Measurements from ENCODE around the gene GIGYF1.
A peak's percentile ranks its signal among the peaks of the same experiment; 100 is the strongest.

Gene GIGYF1

DNA sequence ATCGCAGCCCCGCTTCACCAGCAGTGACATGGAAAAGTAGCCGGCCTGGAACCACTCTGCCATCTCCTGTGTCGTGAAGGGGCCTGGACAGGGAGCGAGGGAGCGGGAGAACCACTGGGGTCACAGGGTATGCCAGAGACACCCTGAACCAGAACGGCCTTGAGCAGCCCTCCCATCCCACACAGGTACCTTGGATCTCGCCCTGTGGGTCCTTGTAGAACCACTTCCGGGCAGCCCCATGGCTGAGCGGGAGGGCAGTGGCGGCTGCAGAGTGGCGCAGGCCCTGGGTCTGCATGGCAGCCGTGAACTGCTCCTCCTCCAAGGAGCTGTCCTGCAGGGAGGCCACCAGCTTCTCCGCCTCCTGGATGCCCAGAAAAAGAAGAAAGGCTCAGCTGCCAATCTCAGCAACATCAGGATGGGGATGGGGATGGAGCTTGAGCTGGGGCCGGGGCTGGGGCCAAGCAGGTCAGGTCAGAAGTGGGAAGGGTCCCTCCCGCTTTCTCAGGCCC is 9.5 kb downstream of the GIGYF1 start:
- no peak for DNase-seq

DNA sequence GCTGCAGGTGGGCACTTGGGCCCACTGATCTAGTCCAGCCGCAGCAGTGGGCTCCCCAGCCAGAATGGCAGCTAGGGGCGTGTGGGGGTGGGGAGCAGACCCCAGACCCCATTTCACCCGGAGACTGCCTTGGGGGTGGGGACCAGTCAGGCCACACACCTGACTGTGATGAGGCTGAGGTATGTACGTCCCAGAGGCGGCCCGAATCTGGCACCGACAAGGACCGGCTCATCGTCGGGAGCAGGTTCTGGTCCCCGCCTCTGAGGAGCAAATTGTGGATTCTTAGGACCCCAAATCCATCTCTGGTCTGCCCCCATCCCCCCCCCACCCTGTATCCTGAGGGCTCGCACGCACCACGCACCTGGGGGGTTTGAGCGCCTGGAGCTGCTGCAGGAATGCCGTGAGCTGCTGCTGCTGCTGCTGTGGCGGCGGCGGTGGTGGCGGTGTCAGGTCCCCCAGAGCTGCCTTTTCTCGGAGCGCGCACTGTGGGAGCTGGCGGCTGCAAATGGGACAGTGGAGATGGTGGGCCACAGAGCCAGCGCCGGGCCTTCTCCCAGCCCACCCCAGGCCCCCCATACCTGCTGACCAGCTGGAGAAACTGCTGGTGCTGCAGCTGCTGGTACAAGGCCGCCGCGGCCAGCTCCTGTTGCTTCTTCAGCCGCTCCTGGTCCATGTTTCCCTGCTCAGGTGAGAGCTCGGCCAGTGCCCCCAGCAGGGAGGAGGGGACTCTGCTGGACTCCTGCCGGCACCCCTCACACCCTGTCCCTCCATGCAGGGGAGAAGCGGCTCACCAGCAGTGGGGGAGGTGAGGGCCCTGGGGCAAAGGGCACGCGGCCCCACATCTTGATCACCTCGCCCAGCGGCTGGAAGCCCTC is 10.2 kb downstream of the GIGYF1 start:
- no peak for DNase-seq

DNA sequence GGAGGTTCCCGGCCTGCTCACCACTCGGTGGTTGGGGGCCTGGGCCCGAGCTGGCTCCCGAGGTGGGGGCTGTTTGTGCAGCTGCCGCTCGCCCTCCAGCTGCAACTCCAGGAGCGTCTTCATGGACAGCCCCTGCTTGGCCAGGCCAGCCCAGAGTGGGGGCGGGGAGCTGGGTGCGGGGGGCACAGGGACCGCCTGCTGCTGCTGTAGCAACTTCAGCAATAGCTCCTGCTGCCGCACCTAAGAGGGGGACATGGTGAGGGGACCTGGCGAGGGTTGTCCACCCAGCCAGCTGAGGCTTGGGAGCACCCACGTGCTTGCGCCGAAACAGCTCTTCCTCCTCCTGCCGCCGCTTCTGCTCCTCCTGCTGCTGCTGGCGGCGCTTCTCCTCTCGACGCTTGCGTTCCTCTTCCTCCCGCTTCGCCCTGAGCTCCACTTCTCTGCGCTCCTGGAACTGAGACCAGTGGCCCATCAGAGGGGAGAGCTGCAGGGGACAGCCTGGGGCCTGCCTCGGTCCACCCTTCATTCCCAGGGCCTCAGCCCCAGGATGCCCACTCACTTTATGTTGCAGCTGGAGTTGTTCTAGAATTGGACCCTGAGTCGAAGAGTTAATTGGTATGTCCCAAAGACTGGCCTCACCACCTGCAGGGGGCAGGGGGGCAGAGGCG is 10.9 kb downstream of the GIGYF1 start:
- DNase-seq: no peak

DNA sequence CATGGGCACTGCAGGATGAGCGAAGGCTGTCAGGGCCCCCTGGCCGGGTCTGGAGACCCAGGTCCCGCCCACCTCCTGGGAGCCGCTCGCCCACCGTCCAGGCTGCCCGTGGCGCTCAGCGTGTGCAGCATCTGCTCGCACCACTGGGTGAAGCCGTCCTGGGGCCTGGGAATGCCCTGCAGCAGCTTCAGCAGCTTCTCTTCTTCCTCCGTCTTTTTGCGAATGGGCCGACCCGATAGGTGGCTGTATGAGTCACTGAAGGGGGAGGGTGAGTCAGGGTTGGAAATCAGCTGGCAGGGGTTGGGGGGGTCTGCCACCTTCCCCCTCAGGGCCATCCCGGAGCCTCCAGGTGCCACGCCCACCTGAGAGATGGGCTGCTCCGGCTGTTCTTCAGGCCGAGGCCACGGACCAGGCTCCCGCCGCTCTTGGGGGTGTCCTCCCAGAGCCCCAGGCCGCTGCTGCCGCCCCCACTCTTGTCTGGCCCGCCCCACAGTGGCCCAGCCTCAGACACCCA is 11.8 kb downstream of the GIGYF1 start:
- no peak for DNase-seq

DNA sequence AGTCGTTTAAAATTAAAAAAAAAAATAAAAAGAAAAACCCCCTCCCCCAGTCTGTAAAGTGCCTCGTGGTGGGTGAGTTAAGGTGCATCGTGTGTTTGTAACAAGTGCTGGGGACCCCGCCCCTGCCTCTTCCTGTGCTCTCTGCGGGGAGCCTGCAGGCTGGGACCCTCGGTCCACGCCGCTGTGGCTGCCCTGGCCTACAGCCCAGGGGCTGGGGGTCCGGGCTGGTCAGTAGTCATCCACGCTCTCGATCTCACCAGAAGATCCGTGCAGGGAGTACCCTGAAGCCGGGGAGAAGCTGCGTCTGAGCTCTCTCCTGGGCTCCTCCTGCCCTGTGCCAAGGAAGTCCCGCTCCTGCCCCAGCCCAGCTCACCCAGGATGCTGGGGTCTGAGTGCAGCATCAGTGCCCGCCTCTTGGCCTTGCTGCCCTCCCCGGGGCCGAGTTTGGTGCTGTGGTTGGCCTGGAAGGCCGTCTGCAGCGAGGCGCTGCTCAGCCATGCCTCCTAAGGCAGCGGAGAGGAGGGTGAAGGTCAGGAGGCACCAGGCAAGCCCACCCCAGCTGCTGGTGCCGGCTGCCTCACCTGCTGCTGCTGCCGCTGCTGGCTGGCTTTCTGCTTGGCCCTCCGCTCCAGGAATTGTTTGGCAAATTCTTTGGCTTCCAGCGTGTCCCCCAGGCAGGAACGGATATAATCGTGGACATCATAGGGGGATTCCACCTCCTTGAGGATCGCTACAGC is 12.4 kb downstream of the GIGYF1 start:
- no peak for DNase-seq

DNA sequence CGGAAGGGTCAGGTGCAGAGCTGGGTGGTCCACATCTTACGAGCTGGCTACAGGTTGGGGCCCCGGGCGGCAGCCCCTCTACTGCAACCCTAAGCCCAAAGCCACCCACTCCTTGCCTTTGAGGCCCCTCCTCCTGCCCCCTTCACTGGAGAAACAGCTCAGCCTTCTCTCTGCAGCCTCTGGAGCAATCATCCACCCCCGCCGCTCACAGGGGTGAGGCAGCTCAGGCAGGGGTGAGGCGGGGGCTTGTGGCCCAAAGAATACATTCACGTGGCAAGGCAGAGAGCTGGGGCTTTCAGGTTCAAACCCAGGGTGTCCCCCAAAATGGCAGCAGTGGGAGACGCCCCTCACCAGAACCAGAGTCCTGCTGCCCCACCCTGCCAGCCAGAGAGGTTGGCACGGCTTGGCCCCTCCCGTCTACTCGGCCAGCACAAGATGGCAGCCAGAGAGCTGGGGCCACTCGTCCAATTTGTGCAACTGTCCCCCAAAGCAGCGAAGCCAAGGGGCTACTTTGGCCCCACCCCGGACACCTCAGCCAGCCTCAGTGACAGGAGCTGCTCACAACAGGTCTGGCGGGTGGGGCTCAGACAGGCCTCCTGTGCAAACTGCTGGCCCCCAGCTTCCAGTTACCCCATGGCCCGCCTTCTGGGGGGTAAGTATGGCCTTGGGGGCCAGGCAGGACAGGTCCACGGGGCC is 13.3 kb downstream of the GIGYF1 start:
- no peak for DNase-seq

DNA sequence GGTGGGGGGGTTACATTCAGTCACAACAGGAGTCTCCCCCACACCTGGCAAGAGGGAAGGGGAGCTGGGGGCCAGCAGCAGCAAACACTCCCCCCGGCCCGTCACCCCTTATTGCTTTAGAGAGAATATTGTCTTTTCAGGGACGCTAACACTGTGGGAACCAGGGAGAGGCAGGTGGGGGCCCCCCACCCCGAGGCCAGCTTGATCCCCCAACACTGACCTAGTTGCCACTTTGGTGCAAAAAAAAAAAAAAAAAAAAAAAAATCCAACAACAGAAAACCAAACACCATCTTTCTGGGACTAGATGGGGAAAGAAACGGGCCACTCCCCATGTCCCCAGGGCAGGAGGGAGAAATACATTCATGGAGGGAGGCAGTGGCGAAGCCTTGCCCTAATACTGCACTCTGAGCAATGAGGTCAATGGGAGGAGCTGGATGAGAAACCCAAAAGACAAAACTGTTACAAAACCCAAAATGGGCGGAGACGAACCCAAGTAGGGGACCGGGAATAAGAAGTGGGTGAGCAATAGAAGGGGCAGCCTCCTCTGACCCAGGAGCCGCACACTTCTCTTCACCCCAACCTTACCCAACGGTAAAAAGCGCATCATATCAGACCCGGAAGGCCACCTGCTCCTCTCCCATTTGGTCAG is 14.0 kb downstream of the GIGYF1 start:
- no peak for DNase-seq

DNA sequence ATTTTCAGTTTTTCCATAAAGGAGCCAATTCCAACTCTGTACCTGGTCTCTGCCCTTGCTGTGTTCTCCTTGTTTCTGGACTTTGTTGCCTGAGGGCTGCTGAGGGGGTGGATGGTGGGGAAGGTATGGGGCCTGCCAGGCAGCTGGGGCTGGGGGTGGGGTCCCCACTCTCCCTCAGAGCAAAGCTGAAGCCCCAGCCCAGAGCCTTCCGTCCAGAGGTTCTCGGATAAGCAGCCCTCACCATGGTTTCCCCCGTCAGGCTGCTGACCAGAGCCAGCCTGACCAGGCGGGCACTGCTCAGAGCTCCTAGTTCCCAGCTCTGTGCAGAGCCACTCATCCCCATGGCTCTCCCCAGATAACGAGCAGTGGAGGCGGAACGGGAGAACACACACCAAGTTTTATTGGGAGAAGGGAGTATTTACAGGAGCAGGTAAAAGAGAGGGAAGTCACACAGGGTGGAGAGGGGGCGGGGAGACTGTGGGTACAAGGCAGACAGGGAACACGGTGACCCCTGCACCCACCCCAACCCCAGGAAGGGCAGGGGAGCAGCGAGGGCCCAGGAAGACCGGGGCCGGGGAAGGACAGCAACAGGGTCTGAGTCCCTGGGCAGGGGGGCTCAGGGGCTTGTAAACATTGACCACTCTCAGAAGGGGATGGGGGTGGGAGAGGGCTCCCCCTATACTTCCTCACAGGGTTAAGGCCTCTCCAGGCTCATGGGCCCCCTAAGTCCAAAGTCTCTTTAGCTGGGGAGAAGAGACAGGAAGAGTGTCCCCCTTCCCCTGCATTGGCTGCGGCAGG is 14.7 kb downstream of the GIGYF1 start:
- no peak for DNase-seq

DNA sequence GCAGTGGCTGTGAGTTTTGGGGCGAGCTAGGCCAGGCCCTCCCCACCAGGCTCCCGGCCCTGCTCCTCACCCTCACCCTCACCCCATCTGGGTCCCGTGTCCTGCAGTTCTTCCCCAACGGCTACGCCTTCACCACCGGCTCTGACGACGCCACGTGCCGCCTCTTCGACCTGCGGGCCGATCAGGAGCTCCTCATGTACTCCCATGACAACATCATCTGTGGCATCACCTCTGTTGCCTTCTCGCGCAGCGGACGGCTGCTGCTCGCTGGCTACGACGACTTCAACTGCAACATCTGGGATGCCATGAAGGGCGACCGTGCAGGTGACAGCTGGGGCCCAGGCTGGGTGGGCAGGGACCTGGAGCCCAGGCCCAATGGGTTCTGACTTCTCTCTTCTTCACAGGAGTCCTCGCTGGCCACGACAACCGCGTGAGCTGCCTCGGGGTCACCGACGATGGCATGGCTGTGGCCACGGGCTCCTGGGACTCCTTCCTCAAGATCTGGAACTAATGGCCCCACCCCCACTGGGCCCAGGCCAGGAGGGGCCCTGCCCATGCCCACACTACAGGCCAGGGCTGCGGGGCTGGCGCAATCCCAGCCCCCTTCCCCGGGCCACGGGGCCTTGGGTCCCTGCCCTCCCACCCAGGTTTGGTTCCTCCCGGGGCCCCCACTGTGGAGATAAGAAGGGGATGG is 15.6 kb downstream of the GIGYF1 start:
- DNase-seq: no peak

DNA sequence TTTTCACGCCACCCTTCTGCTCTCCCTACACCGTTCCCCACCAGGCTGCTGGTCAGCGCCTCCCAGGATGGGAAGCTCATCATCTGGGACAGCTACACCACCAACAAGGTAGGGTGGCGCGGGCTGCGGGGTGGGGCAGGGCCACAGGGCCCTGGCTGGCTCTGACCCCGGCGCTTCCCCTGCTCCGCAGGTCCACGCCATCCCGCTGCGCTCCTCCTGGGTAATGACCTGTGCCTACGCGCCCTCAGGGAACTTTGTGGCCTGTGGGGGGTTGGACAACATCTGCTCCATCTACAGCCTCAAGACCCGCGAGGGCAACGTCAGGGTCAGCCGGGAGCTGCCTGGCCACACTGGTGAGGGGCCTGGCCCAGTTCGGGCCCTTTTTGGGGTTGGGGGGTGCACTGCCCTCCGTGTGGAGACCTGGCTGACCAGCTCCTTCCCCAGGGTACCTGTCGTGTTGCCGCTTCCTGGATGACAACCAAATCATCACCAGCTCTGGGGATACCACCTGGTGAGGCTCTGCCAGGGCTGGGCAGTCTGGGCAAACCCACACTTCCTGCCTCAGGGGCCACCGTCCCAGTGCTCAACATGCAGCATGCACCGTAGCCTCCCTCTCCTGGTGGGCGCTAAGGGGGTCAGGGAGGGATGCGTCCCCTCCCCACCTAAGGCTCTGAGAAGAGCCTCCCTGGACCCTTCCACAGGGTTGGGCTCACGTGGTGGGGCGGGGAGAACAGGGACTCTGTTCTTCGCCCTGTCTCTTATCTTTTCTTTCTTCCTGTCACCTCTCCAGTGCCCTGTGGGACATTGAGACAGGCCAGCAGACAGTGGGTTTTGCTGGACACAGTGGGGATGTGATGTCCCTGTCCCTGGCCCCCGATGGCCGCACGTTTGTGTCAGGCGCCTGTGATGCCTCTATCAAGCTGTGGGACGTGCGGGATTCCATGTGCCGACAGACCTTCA is 16.5 kb downstream of the GIGYF1 start:
- DNase-seq: no peak

DNA sequence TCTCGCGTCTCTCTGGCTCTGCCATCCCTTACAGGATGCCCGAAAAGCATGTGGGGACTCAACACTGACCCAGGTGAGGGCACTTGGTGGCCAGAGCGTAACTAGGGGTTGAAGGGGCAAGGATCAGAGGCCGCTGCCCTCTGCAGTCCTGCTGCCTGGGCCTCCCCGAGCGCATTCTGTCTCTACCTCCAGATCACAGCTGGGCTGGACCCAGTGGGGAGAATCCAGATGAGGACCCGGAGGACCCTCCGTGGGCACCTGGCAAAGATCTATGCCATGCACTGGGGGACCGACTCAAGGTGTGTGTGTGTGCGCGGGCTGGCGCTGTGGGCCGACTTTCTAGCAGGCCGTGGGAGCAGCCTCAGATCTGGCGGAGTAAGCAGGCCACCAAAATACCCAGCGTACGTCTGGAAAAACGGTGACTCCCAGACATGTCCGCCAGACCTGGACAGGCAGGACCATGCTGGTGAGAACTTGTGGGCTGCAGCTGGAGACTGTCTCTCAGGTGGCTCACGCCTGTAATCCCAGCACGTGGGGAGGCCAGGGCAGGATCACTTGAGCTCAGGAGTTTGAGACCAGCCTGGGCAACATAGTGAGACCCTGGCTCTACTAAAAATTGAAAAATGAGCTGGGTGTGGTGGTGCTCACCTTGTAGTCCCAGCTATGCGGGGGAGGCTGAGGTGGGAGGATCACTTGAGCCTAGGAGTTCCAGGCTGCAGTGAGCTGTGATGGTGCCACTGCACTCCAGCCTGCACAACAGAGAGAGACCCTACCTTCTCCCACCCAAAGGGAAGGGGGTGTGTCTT is 17.3 kb downstream of the GIGYF1 start:
- DNase-seq: no peak

DNA sequence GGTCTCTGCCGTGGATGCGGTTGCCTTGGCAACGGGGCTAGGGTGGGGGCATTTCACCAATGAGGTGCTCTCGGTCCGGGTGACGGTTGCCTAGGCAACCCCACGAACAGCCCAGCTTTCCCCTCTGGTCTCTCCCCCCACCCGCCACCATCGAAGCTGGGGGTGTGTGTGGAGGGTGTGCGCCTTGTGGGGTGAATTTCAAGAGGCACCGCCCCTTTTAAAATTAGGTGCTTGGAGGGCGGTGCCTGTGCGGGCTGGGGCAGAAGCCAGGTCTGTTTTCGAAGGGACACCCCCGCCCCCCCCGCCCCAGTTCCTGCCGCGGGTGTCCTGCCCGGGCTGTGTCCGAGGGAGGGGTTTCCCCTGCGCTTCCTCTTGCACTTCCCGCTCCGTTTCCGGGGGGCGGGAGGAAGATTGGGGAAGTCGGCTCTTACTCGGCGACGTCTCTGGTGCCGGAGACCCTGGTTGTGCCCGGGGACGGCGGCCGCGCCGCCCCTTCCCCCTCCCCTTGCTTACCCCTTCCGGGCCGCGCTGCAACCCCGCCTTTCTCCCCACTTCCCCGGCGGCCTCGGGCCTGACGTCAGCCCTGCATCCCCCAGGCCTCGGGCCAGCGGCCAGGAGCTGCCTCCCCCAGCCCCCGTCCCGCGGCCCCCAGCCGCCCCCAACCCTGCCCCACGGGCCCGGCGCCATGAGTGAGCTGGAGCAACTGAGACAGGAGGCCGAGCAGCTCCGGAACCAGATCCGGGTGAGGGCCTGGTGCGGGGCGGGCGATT is 18.3 kb downstream of the GIGYF1 start:
- DNase-seq: peak; percentile 66 to 94 (median 93)

DNA sequence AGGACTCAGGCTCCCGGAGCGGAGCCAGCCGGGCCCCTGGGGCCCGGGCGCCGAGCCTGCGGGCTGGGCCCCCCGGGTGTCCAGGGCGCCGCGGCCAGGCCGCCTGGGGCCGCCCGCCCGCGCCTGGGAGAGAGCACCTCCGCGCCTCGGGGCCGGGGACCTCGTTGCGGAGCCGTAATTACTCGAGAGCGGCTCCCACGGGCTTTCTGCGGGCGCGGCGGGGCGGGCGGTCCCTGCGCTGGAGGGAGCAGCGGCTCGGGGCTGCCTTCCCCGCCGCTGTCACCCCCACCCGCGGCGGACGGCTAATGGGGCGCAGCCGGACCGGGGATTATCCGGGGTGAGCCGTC is 19.0 kb downstream of the GIGYF1 start:
- DNase-seq: peak in 1 of 5 experiments; percentile 47

DNA sequence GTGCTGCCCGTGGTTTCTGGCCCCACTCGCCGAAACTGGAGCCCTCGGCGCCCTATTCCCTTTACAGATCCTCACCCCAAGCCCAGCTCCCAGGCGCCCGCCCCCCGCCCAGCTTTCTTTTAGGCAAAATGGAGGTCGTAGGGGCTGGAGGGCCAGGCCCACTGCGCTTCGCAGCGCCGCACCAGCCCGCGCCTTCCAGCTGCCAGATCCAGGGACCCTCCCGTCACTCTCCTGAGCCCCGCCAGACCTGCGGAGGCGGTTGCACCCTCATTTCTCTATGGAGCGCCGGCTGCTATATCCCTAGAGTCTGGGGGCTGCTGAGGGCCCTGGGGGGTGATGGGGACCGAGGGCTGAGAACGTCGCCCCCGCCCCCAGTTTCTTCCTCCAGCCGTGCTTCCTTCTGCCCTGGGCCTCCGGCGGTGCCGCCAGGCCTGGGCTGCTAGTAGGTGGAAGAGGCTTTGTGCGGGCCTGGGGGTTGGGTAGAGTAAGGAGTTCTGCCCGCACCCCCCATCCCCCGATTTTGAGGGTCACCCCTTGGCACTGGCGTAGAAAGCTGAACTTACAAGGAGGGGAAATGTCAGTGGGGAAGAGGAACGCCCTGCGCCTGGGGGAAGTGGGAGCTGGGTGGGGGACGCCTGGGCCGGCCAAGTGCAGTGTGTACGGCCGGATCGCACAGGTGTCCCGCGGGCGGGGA is 19.5 kb downstream of the GIGYF1 start:
- DNase-seq: no peak

DNA sequence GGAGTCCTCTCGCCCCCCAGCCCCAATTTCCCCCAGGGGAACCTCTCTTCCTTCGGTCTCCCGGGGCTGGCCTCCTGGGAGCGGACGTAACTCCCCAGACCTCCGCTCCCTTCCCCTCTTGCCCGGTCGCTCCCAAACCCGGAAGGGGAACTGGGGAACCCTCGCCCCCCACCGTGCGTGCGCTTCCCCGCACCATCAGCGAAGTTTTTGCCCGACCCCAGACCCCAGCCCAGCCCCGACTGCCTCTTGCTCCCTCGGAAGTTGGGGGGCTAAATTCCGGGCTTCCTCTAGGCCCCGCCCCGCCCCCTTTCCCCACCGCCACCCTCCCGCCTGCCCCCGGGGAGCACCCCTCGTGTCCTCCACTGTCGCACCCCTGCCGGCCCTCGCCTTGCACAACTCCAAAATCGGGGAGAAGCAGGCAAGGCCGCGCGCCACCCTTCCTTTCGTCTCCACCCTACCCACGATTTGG is 20.1 kb downstream of the GIGYF1 start:
- DNase-seq: peak in 2 of 5 experiments; percentile 30 to 37

DNA sequence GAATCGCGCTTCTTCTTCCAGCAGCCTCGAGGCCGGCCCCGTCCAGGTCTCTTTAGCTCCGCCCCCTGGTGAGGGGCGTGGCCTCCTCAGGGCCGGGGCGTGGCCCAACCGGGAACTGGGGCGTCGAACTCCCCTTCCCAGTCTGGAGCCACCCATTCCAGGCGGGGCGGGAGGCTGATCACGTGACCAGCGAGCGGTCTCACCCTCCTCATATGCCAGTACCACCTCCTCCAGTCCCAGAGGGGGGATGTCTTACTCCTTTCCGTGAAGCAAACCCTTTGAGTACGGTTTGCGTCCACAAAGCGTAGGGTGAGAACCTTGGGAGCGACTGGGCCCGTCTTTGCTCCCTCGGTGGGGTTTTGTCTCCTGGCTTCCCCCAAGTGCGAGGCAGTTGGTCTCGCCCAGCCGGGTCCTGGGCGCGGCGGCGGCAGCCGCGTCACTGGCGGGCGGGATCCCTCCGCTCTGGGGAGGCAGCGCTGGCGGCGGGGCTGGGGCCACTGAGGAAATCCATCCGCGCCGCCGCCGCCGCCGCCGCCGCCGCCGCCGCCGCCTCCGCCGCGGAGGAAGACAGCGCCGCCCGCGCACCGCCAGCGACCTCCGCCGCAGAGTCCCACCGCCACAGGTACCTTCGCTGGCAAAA is 20.6 kb downstream of the GIGYF1 start, which contains the start of gene GNB2:
GNB2 (plus strand) TSS at position 439 of the 640 bp plus-strand sequence. CDS start 2,526 bp downstream, outside the sequence.
- DNase-seq: peak; percentile 90 to 99 (median 97)
